Thoracic aorta (tissue), 2 donors: ENCODE results near the gene DLL1. TPM values are rescaled to one million over a fixed set of nuclear protein-coding genes. Genes with fewer than 3 reads are reported as not detected.
A peak's percentile ranks its signal among the peaks of the same experiment; 100 is the strongest.

Experiments used
- ATAC-seq: fragments of 150-250 bp; one replicate; pipeline ENCODE4 v1.8.0; 2017; ENCODE audit warnings: low read depth; ENCODE audit not compliant: insufficient number of reproducible peaks, low FRiP score
- DNase-seq: peaks from one replicate; pipeline ENCODE4 v3.0.0-alpha.2; 2020; ENCODE audit warnings: low spot score
- H3K27ac ChIP-seq, 2 donors: fragments of 200-600 bp; sonication (generic); 1 replicate in 1 of 2; 2 replicates in 1 of 2; pipeline ENCODE4 v1.5.1; 2016; ENCODE audit warnings: mild to moderate bottlenecking in 2 of 2, moderate library complexity in 2 of 2
- H3K27me3 ChIP-seq: fragments of 200-600 bp; sonication (generic); replicated peaks from 2 replicates; pipeline ENCODE4 v1.6.0; 2016; ENCODE audit warnings: mild to moderate bottlenecking; ENCODE audit not compliant: insufficient read depth
- H3K36me3 ChIP-seq: fragments of 200-600 bp; sonication (generic); one replicate; pipeline ENCODE4 v1.5.1; 2016
- H3K4me1 ChIP-seq, 2 donors: fragments of 200-600 bp; sonication (generic); 1 replicate in 1 of 2; 2 replicates in 1 of 2; pipeline versions ENCODE4 v1.5.1 to v1.6.0; 2016; ENCODE audit warnings: low read depth in 2 of 2, mild to moderate bottlenecking in 1 of 2; ENCODE audit not compliant: control insufficient read depth in 1 of 2
- H3K4me3 ChIP-seq: fragments of 200-600 bp; sonication (generic); 2 replicates; pipeline ENCODE4 v1.5.1; 2016; ENCODE audit warnings: mild to moderate bottlenecking
- H3K9me3 ChIP-seq: fragments of 200-600 bp; sonication (generic); 2 replicates; pipeline ENCODE4 v1.5.1; 2016
- CTCF ChIP-seq: fragments of 200-600 bp; sonication (generic); IDR thresholded peaks from one replicate; pipeline ENCODE4 v1.5.1; 2019; ENCODE audit warnings: antibody characterized with exemption
- total RNA-seq, 2 donors: library from RNA; depleted of rRNA; stranded (reverse); fragments of >200 nt; gene quantifications; one replicate each; pipeline versions ENCODE4 v1.1.0 to v1.2.3, GENCODE V29; 2016

Gene DLL1
- total RNA-seq, 2 donors from 2014 or later: 6.1 to 12.6 TPM

GRCh38 chr6:170307080-170307545 lies 16.2 kb upstream of the DLL1 start:
- H3K36me3 ChIP-seq: no peaks in the 10 kb centered on the region
- peak overlapping the region; percentile 85 for H3K4me3 ChIP-seq
- peak overlapping the region; percentile 60 to 70 for H3K27ac ChIP-seq
- ATAC-seq: no peak
- no peaks in the 10 kb centered on the region for H3K9me3 ChIP-seq
- peaks cover 18 to 27% of the 10 kb centered on the region in 2 donors for H3K4me1 ChIP-seq
- no peak for DNase-seq
- no peaks in the 10 kb centered on the region for H3K27me3 ChIP-seq
- TF ChIP-seq CTCF: no peak

GRCh38 chr6:170306324-170307079 lies 15.6 kb upstream of the DLL1 start, which contains the start of gene FAM120B:
Gene FAM120B (plus strand): TSS chr6:170306758. CDS start chr6:170317391, 10,633 bp downstream.
- peak; percentile 87 for DNase-seq
- H3K27me3 ChIP-seq: no peaks in the 10 kb centered on the region
- H3K4me1 ChIP-seq: peaks cover 18 to 27% of the 10 kb centered on the region in 2 donors
- TF ChIP-seq CTCF: peak; percentile 13
- peak; percentile 98 for ATAC-seq
- peak within 1 kb of the TSS; percentile 85 for H3K4me3 ChIP-seq
- H3K27ac ChIP-seq: peak within 1 kb of the TSS; percentile 60 to 70
- H3K9me3 ChIP-seq: no peaks in the 10 kb centered on the region
- H3K36me3 ChIP-seq: no peaks in the 10 kb centered on the region

- Histone ChIP-seq H3K4me3 (peak overlapping the region; percentile 85), H3K36me3 (no peaks in the 10 kb centered on the region), H3K9me3 (no peaks in the 10 kb centered on the region), H3K27me3 (no peaks in the 10 kb centered on the region), H3K27ac (peak overlapping the region in 1 of 2 donors; percentile 70), H3K4me1 (peaks cover 18 to 27% of the 10 kb centered on the region in 2 donors)
- no peak for TF ChIP-seq CTCF
- peak; percentile 3 for ATAC-seq
- DNase-seq: no peak
These were observed 15.0 kb upstream of the DLL1 start for GRCh38 chr6:170305805-170306323.

GRCh38 chr6:170301184-170301583 lies 10.3 kb upstream of the DLL1 start:
- Histone ChIP-seq H3K27me3 (peaks cover 2% of the 10 kb centered on the region), H3K4me3 (no peak overlapping the region), H3K9me3 (no peaks in the 10 kb centered on the region), H3K27ac (no peak overlapping the region), H3K4me1 (peaks cover 6 to 18% of the 10 kb centered on the region in 2 donors), H3K36me3 (no peaks in the 10 kb centered on the region)
- DNase-seq (no peak), ATAC-seq (no peak)
- no peak for TF ChIP-seq CTCF

- Histone ChIP-seq H3K36me3 (no peaks in the 10 kb centered on the region), H3K4me1 (peaks cover 17 to 23% of the 10 kb centered on the region in 2 donors), H3K27ac (no peak overlapping the region), H3K9me3 (no peaks in the 10 kb centered on the region), H3K4me3 (no peak overlapping the region), H3K27me3 (peaks cover 10% of the 10 kb centered on the region)
- no peak for DNase-seq
- TF ChIP-seq CTCF: no peak
- no peak for ATAC-seq
These were observed 7.8 kb upstream of the DLL1 start for GRCh38 chr6:170298688-170299087.
